ENCODE data around the gene HAND2. TPM values are rescaled to one million over a fixed set of nuclear protein-coding genes. Genes with fewer than 3 reads are reported as not detected.

HAND2 gene
- total RNA-seq, 2 donors from 2014 or later: not detected

DNA sequence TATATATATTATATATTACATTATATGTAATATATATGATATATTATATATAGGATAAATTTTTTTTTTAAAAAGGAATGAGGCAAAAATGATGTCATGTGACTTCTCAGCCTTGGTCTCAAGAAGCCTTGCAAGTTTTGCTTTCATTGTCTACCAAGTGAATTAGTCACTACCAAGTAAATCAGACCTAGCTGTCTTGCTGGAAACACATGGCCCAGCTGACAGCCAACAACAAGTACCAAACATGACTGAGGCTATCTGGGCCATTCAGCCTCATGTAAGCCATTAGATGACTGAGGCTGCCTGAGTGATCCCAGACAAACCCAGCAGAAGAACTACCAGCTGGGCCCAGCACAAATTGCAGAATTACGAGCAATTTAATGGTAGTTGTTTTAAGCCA lies 44.9 kb downstream of the HAND2 start:
- DNase-seq (no peak), ATAC-seq (no peak)
- H3K36me3 Mint-ChIP-seq (ENCODE audit: low read depth): no peaks in the 10 kb centered on the region
- H3K4me1 Mint-ChIP-seq: no peaks in the 10 kb centered on the region
- H3K4me3 Mint-ChIP-seq: no peak overlapping the region
- H3K27me3 Mint-ChIP-seq: no peaks in the 10 kb centered on the region
- H3K9me3 ChIP-seq (ENCODE audit: control insufficient read depth, low read length, poor library complexity, severe bottlenecking): no peaks in the 10 kb centered on the region
- H3K27ac Mint-ChIP-seq: no peak overlapping the region

DNA sequence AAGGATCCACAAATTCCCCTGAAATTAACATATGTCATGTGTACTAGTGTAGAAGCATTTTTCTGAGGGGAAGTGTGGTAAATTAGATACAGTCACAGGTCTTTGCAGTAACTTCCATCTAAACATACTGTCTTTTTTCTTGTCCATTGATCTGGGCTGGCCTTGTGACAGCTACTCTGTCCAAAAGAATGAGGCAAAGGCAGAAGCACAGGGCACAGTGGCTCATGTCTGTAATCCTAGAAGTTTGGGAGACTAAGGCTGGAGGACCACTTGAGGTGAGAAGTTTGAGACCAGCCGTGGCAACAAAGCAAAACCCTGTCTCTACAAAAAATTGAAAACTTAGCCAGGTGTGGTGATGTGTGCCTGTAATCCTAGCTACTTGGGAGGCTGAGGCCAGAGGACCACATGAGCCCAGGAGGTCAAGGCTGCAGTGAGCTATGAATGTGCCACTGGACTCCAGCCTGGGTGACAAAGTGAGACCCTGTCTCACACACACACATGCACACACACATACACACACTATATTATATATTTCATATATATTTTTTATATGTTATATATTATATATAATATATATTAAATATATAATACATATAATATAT lies 47.6 kb downstream of the HAND2 start:
- Mint-ChIP-seq H3K4me1 (no peaks in the 10 kb centered on the region), H3K27me3 (no peaks in the 10 kb centered on the region), H3K27ac (no peak overlapping the region), H3K4me3 (no peak overlapping the region), H3K36me3 (ENCODE audit: low read depth) (no peaks in the 10 kb centered on the region)
- ATAC-seq (no peak), DNase-seq (no peak)
- H3K9me3 ChIP-seq (ENCODE audit: control insufficient read depth, low read length, poor library complexity, severe bottlenecking): no peaks in the 10 kb centered on the region

DNA sequence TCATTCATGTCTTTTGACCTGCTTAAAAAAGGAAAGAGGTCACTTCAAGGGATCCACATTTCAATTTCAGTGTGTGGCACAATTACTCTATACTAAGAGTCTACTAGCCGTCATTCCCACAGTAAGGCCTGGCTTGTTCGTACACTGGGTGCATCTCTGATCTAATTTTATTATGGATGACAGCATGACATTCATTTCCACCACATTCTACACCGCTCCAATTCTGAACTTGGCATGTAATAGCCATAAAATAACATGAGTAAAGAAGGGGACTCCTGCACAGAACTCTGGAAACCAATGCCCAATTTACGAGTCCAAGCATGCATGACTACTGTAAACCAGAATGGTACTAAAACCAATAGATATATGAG lies 51.1 kb downstream of the HAND2 start:
- no peaks in the 10 kb centered on the region for H3K27me3 Mint-ChIP-seq
- H3K4me1 Mint-ChIP-seq: no peaks in the 10 kb centered on the region
- H3K27ac Mint-ChIP-seq: no peak overlapping the region
- no peak overlapping the region for H3K4me3 Mint-ChIP-seq
- H3K36me3 Mint-ChIP-seq (ENCODE audit: low read depth): no peaks in the 10 kb centered on the region
- H3K9me3 ChIP-seq (ENCODE audit: control insufficient read depth, low read length, poor library complexity, severe bottlenecking): no peaks in the 10 kb centered on the region
- ATAC-seq: no peak
- no peak for DNase-seq

DNA sequence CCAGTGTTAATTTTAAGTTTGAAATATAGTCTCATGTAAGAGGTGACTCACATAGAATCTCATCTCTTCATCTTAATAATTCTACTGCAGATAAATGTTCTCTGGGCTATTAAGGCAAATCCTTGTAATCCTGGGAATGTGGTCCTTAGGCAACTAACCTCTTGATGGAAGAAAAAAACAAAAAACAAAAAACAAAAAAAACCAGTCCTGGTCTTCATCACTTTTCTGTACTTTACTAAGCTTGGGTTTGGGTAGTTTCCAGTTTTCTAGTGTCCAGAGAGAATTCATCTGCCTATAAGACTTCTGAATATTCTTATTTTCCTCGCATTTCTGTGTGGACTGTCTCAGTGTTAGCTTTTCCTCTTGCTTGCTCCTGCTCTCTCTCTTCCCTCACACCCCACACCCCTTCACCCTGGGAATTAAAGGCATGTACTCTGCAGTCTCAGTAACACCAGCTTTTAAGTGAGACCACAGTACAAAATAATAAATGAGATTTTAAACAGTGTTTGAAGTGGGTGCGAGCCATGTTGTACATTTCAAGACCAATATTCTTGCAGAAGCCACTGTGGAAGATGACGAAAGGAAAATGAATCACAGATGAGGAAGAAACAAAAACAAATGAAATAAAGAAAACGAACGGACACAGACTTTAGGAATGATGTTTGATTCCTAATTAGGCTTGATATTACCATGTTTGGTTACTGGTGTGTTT lies 51.7 kb downstream of the HAND2 start:
- H3K27me3 Mint-ChIP-seq: no peaks in the 10 kb centered on the region
- H3K27ac Mint-ChIP-seq: no peak overlapping the region
- no peaks in the 10 kb centered on the region for H3K36me3 Mint-ChIP-seq (ENCODE audit: low read depth)
- ATAC-seq: no peak
- H3K4me1 Mint-ChIP-seq: no peaks in the 10 kb centered on the region
- no peak overlapping the region for H3K4me3 Mint-ChIP-seq
- DNase-seq: no peak
- H3K9me3 ChIP-seq (ENCODE audit: control insufficient read depth, low read length, poor library complexity, severe bottlenecking): no peaks in the 10 kb centered on the region

DNA sequence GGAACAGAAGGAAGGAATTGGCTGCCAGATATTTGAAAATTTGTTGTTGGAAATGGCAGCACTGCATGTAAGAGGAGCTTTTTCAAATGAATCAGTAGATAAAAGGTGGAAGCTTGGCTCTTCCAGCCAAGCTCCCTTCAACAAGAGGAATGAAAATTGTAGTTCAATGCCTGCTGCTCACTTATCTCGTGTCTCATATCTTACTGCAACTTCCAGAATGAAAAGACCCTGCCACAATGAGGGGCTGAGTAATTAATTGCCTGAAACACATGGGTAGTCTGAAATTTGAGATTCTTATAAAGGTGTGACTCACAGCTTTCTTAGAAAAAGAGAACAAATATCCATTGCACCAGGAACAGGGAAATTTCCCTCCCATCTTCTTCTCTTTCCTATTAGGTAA lies 53.0 kb downstream of the HAND2 start:
- H3K4me3 Mint-ChIP-seq: no peak overlapping the region
- ATAC-seq (no peak), DNase-seq (no peak)
- no peaks in the 10 kb centered on the region for H3K27me3 Mint-ChIP-seq
- no peaks in the 10 kb centered on the region for H3K36me3 Mint-ChIP-seq (ENCODE audit: low read depth)
- no peak overlapping the region for H3K27ac Mint-ChIP-seq
- H3K9me3 ChIP-seq (ENCODE audit: control insufficient read depth, low read length, poor library complexity, severe bottlenecking): no peaks in the 10 kb centered on the region
- H3K4me1 Mint-ChIP-seq: no peaks in the 10 kb centered on the region

Other genes starting within 250 kb of the HAND2 start
- 100 to 1,000 TPM; 131 to 139 TPM for gene HMGB2, start 195.9 kb downstream of the HAND2 start, total RNA-seq
- 1 to 10 TPM; 4.0 to 5.3 TPM for gene SAP30, start 159.3 kb downstream of the HAND2 start, total RNA-seq
- not detected for gene SCRG1, start 131.1 kb downstream of the HAND2 start, total RNA-seq